ENCODE data around the gene NUDT21. TPM values are rescaled to one million over a fixed set of nuclear protein-coding genes. Genes with fewer than 3 reads are reported as not detected.

NUDT21 gene
- total and polyA plus RNA-seq, 10 of the 15 experiments (the other 5 are each of a cell fraction or from before 2014, with no cell fraction given) = 70.1 to 229 (median 127) TPM

GRCh38 chr16:56426585-56426984 is 24.5 kb downstream of the NUDT21 start:
- DNase-seq (ENCODE audit: low read depth, low spot score) (no peak), FAIRE-seq (no peak), ATAC-seq (no peak)
- 96% methylated on average over 4 of the region's 4 CpGs for WGBS (ENCODE audit: insufficient coverage, insufficient replicate concordance, low lambda C conversion rate, missing lambda C conversion rate)
- Histone ChIP-seq H3K9ac (ENCODE audit: control insufficient read depth, insufficient read depth, low read length) (no peak overlapping the region), H3K27ac (ENCODE audit: control insufficient read depth, insufficient read depth) (no peak overlapping the region), H3K4me2 (ENCODE audit: control insufficient read depth, insufficient read depth) (no peak overlapping the region), H3K4me3 (no peak overlapping the region), H3K27me3 (replicated peaks in 1 of 2; ENCODE audit: control insufficient read depth in 2 of 2, insufficient read depth in 2 of 2, low read length in 1 of 2) (no peaks in the 10 kb centered on the region), H3K4me1 (ENCODE audit: control insufficient read depth, insufficient read depth, low read length) (no peaks in the 10 kb centered on the region; the same call in none of the 2 replicates), H4K20me1 (ENCODE audit: control insufficient read depth, insufficient read depth) (no peaks in the 10 kb centered on the region), H3K36me3 (ENCODE audit: control insufficient read depth in 2 of 2, insufficient read depth in 2 of 2, low read length in 1 of 2) (0 out of 4 replicates have a peak, but pooled peaks cover 0 to 6% of the 10 kb centered on the region in 2 experiments), H3K79me2 (ENCODE audit: control insufficient read depth, insufficient read depth, low read length) (peaks cover 35% of the 10 kb centered on the region), H2AFZ (ENCODE audit: control insufficient read depth, low read depth, low read length) (no peak overlapping the region), H3K9me3 (replicated peaks; ENCODE audit: control insufficient read depth, insufficient read depth, low read length) (no peaks in the 10 kb centered on the region)
- ChIA-PET SMC1A (ENCODE audit: uncharacterized antibody, unreplicated experiment) (interaction anchor here (0.8 to 1.4 kb wide), 2 partner anchors 13 to 22 kb away, joined by 3 read pairs; no protein-coding TSS in a partner anchor), CTCF (interaction anchor here (1.1 to 2.5 kb wide), 3 partner anchors 10 to 70 kb away, joined by 3 to 9 read pairs (median 6); no protein-coding TSS in a partner anchor), RAD21 (ENCODE audit: unreplicated experiment) (no interaction called here), POLR2A (interaction anchor here (0.5 kb wide), 1 partner anchor 20 kb away, joined by 3 read pairs; no protein-coding TSS in a partner anchor)
- in situ Hi-C loops (cut with MboI) (no loop called here), intact Hi-C loops (cut with micrococcal nuclease; ENCODE audit: unreplicated experiment) (no loop called here)
- no TSS peak for BruUV-seq (replicated peaks)
- TF ChIP-seq YY1 (IDR thresholded peaks at IDR 0.05; ENCODE audit: low read depth, low read length) (no peak), IKZF1 (conservative IDR thresholded peaks at IDR 0.05) (no peak), ZNF217 (IDR thresholded peaks at IDR 0.05) (no peak), HDAC2 (IDR thresholded peaks at IDR 0.05) (no peak), CUX1 (IDR thresholded peaks at IDR 0.05; ENCODE audit: insufficient replicate concordance, low read depth, low read length) (no peak), CHD1 (IDR thresholded peaks at IDR 0.05; ENCODE audit: low read depth, low read length) (no peak), STAT1 (conservative IDR thresholded peaks at IDR 0.05) (no peak), ATF7 (IDR thresholded peaks at IDR 0.05; ENCODE audit: low read depth) (no peak), RUNX3 (IDR thresholded peaks at IDR 0.05; ENCODE audit: low read length) (no peak), NFYA (IDR thresholded peaks at IDR 0.05; ENCODE audit: borderline replicate concordance, low read depth, low read length) (no peak), CHD2 (IDR thresholded peaks at IDR 0.05; ENCODE audit: borderline replicate concordance, low read depth, low read length) (no peak), HDGF (IDR thresholded peaks at IDR 0.05) (no peak), NRF1 (conservative IDR thresholded peaks at IDR 0.05; ENCODE audit: low read depth, low read length) (no peak), HSF1 (IDR thresholded peaks at IDR 0.05; ENCODE audit: low read depth, low read length) (no peak), NFIC (IDR thresholded peaks at IDR 0.05; ENCODE audit: low read depth, low read length) (no peak)
- TF ChIP-seq, protein P1, sequence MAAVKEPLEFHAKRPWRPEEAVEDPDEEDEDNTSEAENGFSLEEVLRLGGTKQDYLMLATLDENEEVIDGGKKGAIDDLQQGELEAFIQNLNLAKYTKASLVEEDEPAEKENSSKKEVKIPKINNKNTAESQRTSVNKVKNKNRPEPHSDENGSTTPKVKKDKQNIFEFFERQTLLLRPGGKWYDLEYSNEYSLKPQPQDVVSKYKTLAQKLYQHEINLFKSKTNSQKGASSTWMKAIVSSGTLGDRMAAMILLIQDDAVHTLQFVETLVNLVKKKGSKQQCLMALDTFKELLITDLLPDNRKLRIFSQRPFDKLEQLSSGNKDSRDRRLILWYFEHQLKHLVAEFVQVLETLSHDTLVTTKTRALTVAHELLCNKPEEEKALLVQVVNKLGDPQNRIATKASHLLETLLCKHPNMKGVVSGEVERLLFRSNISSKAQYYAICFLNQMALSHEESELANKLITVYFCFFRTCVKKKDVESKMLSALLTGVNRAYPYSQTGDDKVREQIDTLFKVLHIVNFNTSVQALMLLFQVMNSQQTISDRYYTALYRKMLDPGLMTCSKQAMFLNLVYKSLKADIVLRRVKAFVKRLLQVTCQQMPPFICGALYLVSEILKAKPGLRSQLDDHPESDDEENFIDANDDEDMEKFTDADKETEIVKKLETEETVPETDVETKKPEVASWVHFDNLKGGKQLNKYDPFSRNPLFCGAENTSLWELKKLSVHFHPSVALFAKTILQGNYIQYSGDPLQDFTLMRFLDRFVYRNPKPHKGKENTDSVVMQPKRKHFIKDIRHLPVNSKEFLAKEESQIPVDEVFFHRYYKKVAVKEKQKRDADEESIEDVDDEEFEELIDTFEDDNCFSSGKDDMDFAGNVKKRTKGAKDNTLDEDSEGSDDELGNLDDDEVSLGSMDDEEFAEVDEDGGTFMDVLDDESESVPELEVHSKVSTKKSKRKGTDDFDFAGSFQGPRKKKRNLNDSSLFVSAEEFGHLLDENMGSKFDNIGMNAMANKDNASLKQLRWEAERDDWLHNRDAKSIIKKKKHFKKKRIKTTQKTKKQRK (IDR thresholded peaks at IDR 0.05; ENCODE audit: low read depth, low read length) = no peak

Measured in GM12878 (cell line).